CD8-positive, alpha-beta memory T cell (primary cell): Measurements from ENCODE around the gene RGR. TPM values are rescaled to one million over a fixed set of nuclear protein-coding genes. Genes with fewer than 3 reads are reported as not detected.

Experiments used
- CTCF ChIA-PET: fragments of 350-600 bp; sonication (Branson Sonifier 250); formaldehyde crosslinking; loops from one replicate; lab custom pipeline; 2021; ENCODE audit warnings: antibody characterized with exemption; lab: Charles Lee
- POLR2A ChIA-PET: fragments of 350-600 bp; sonication (Branson Sonifier 250); formaldehyde crosslinking; loops from one replicate; lab custom pipeline; 2021; ENCODE audit warnings: antibody characterized with exemption; lab: Charles Lee
- DNase-seq, 5 donors: peaks; one replicate each; pipeline versions ENCODE4 v3.0.0 to v3.0.0-alpha.2; 2020 to 2022; ENCODE audit warnings: mixed read lengths in 1 of 5
- H3K27ac ChIP-seq: one replicate; pipeline ENCODE4 v1.7.0; 2013; ENCODE audit warnings: low read depth, mild to moderate bottlenecking, low read length, moderate library complexity
- H3K27me3 ChIP-seq: 2 replicates; pipeline ENCODE4 v1.7.0; 2013; ENCODE audit warnings: low read length, mild to moderate bottlenecking; ENCODE audit not compliant: insufficient read depth, poor library complexity, severe bottlenecking
- H3K36me3 ChIP-seq: 2 replicates; pipeline ENCODE4 v1.7.0; 2013; ENCODE audit warnings: mild to moderate bottlenecking, low read length, moderate library complexity; ENCODE audit not compliant: insufficient read depth
- H3K4me1 ChIP-seq: 2 replicates; pipeline ENCODE4 v1.7.0; 2013; ENCODE audit warnings: mild to moderate bottlenecking, low read length, moderate library complexity; ENCODE audit not compliant: insufficient read depth
- H3K4me3 ChIP-seq: 2 replicates; pipeline ENCODE4 v1.7.0; 2013; ENCODE audit warnings: mild to moderate bottlenecking, low read length
- H3K9me3 ChIP-seq: 2 replicates; pipeline ENCODE4 v1.7.0; 2013; ENCODE audit warnings: mild to moderate bottlenecking, low read length
- H3K27ac Mint-ChIP-seq, 8 donors: one replicate each; pipeline ENCODE4 v1.8.0; 2020 to 2021; ENCODE audit warnings: mixed read lengths in 8 of 8, mild to moderate bottlenecking in 6 of 8, inconsistent platforms in 3 of 8, moderate library complexity in 3 of 8
- H3K27me3 Mint-ChIP-seq, 2 donors: one replicate each; pipeline ENCODE4 v1.8.0; 2020 to 2021; ENCODE audit warnings: mixed read lengths in 2 of 2, mild to moderate bottlenecking in 1 of 2, moderate library complexity in 1 of 2
- H3K36me3 Mint-ChIP-seq, 3 donors: one replicate each; pipeline ENCODE4 v1.8.0; 2020 to 2021; ENCODE audit warnings: mixed read lengths in 3 of 3, inconsistent platforms in 1 of 3, mild to moderate bottlenecking in 1 of 3
- H3K4me1 Mint-ChIP-seq, 3 donors: one replicate each; pipeline ENCODE4 v1.8.0; 2020 to 2021; ENCODE audit warnings: mixed read lengths in 3 of 3, inconsistent platforms in 1 of 3, mild to moderate bottlenecking in 1 of 3
- H3K4me3 Mint-ChIP-seq, 7 donors: one replicate each; pipeline ENCODE4 v1.8.0; 2020 to 2021; ENCODE audit warnings: mixed read lengths in 7 of 7, mild to moderate bottlenecking in 6 of 7, moderate library complexity in 4 of 7, inconsistent platforms in 2 of 7
- H3K9me3 Mint-ChIP-seq, 5 donors: one replicate each; pipeline ENCODE4 v1.8.0; 2020 to 2022; ENCODE audit warnings: mixed read lengths in 5 of 5, mild to moderate bottlenecking in 3 of 5, moderate library complexity in 2 of 5, inconsistent platforms in 1 of 5
- polyA plus RNA-seq: library from polyadenylated mRNA; unstranded; fragments of 300-500 nt; fragmentation: Illumina TruSeq; gene quantifications from one replicate; pipeline ENCODE4 v1.2.3, GENCODE V29; 2021
- total RNA-seq, 2 experiments: library from RNA; stranded (reverse); gene quantifications; one replicate each; pipeline ENCODE4 v1.2.3, GENCODE V29; 2021

The RGR gene
- total and polyA plus RNA-seq, 3 experiments from 2014 or later: not detected

DNA sequence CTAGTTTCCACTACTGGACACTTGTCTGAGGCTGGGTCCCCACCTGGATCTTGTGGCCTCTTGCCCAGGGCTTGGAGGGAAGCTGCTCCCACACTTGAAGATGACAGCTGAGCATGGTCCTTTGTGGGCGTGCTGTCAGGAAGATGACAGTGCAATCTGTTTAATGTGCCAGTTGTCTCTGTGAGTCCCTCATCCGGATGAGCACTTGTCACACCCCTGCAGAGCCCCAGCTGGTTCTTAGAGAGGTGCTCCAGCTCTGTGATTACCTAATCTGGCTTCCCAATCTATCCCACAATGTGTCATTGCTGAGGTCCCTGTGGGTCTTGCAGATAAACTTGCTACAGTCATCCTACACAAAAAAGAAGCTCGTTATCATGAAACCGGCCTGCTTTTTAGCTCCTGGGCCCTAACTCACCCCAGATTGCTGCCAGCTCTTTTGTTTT lies 48.7 kb downstream of the RGR start:
- peak overlapping the region in 1 of 8 donors; percentile 17 for H3K27ac Mint-ChIP-seq
- H3K4me3 Mint-ChIP-seq: no peak overlapping the region
- no peak for DNase-seq
- ChIA-PET CTCF (no interaction called here), POLR2A (no interaction called here)
- peaks cover 0 to 4% (median 0%) of the 10 kb centered on the region in 3 donors for H3K4me1 Mint-ChIP-seq
- H3K27me3 ChIP-seq: no peaks in the 10 kb centered on the region
- H3K27ac ChIP-seq: no peak overlapping the region
- H3K36me3 Mint-ChIP-seq: no peaks in the 10 kb centered on the region
- H3K9me3 ChIP-seq: no peaks in the 10 kb centered on the region
- H3K4me3 ChIP-seq: no peak overlapping the region
- H3K36me3 ChIP-seq: no peaks in the 10 kb centered on the region
- H3K9me3 Mint-ChIP-seq: no peaks in the 10 kb centered on the region
- peaks cover 5 to 7% of the 10 kb centered on the region in 2 donors for H3K27me3 Mint-ChIP-seq
- H3K4me1 ChIP-seq: no peaks in the 10 kb centered on the region

DNA sequence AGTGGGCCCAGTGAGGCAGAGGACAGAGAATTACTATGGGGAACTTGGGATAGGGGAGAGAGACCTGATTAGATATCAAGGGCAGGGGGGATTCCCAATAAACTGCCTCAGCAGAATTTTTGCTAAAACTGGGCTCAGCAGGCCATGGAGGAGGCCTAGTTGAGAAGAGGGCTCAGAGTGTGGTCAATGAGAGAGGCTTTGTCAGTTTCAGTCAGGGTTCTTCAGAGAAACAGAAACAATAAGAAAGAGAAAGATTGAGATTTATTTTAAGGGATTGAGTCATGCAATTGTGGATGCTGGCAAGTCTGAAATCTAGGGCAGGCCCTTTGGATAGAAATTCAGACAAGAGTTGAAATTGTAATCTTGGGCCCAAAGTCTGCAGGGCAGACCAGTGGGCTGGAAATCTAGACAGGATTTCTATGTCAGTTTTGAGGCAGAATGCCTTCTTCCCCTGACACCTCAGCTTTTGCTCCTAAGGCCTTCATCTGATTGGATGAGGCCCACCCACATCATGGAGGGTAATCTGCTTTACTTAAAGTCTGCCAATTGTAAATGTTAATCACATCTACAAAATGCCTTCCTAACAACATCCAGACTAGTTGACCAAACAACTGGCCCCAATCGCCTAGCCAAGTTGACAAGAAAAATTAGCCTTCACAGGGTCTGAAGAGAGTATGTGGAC lies 50.1 kb downstream of the RGR start:
- Mint-ChIP-seq H3K27ac (peak overlapping the region in 1 of 8 donors; percentile 35), H3K4me1 (peaks cover 0 to 4% (median 0%) of the 10 kb centered on the region in 3 donors), H3K9me3 (no peaks in the 10 kb centered on the region), H3K27me3 (peaks cover 5 to 7% of the 10 kb centered on the region in 2 donors), H3K36me3 (no peaks in the 10 kb centered on the region), H3K4me3 (no peak overlapping the region)
- no peak overlapping the region for H3K27ac ChIP-seq
- H3K27me3 ChIP-seq: no peaks in the 10 kb centered on the region
- CTCF ChIA-PET: no interaction called here
- no peaks in the 10 kb centered on the region for H3K4me1 ChIP-seq
- no peaks in the 10 kb centered on the region for H3K9me3 ChIP-seq
- no peaks in the 10 kb centered on the region for H3K36me3 ChIP-seq
- no peak for DNase-seq
- POLR2A ChIA-PET: no interaction called here
- H3K4me3 ChIP-seq: no peak overlapping the region

DNA sequence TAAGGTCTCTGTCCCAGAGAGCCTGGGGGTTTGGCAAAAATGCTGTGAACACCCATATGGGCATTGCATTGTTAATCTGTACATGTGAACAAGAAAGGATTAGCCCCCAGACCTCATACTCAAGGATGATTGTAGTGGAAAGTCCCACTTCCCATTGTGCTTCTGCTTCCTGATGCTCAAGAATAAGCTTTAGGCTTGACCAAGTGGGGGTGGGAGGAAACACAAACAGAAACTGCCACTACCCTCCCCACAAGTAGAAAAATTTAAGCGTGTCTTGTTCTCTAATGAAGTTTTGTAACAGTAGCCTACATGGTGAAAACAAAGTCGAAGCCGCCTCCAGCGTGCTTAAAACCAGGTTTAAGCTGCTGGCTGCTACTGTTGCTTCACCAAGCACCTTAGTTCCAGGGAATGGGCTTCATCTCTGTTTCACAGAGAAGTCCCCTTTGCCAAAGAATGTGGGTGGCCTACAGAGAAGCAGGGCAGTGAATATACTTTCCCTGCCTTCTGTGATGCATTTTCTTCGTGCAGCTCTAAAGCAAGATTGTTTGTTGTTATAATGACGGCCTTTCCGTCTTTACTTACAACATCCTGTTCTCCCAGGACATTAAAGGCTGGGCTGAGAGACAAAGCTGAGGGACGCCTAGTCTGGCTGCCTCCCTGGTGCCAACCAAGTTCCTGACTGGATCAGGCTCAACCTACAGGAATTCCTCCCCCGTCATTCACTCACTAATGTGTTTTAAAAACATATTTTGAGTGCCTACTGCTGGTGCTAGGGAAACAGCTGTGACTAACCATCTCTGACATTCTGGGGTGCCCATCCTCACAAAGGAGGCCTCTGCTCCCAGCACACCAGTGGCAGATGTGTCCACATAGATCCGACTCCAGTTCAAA lies 51.5 kb downstream of the RGR start:
- Mint-ChIP-seq H3K27ac (peak overlapping the region in 1 of 8 donors; percentile 60), H3K4me1 (peaks cover 0 to 4% (median 0%) of the 10 kb centered on the region in 3 donors), H3K27me3 (peaks cover 7 to 9% of the 10 kb centered on the region in 2 donors), H3K9me3 (no peaks in the 10 kb centered on the region), H3K4me3 (no peak overlapping the region), H3K36me3 (no peaks in the 10 kb centered on the region)
- no peaks in the 10 kb centered on the region for H3K4me1 ChIP-seq
- POLR2A ChIA-PET: no interaction called here
- no peak overlapping the region for H3K4me3 ChIP-seq
- H3K27me3 ChIP-seq: no peaks in the 10 kb centered on the region
- no peak overlapping the region for H3K27ac ChIP-seq
- CTCF ChIA-PET: no interaction called here
- DNase-seq: no peak
- no peaks in the 10 kb centered on the region for H3K9me3 ChIP-seq
- H3K36me3 ChIP-seq: no peaks in the 10 kb centered on the region

DNA sequence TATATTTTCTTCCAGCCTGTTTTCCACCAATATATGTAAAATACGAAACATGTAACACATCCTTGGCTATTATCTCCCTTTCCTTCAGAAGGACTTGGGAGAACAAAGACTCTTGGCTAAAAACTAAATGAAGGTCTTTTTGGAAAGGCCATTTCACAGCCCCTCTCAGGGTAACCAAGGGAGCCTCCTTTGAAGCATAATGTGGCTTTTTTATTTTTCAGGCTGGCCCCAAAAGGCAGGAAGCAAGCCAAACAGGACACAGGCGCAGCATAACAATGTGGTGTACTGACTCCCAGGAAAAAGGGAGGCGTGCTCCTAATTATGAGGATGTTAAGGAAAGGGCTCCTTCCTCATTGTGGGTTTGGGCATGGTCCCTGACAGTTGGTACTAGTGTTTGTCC lies 53.2 kb downstream of the RGR start:
- ChIA-PET CTCF (no interaction called here), POLR2A (no interaction called here)
- H3K27me3 ChIP-seq: no peaks in the 10 kb centered on the region
- no peaks in the 10 kb centered on the region for H3K4me1 ChIP-seq
- Mint-ChIP-seq H3K27me3 (peaks cover 7 to 9% of the 10 kb centered on the region in 2 donors), H3K4me3 (no peak overlapping the region), H3K36me3 (no peaks in the 10 kb centered on the region), H3K4me1 (peaks cover 0 to 4% (median 0%) of the 10 kb centered on the region in 3 donors), H3K27ac (no peak overlapping the region), H3K9me3 (no peaks in the 10 kb centered on the region)
- no peak overlapping the region for H3K4me3 ChIP-seq
- no peak overlapping the region for H3K27ac ChIP-seq
- DNase-seq: no peak
- H3K9me3 ChIP-seq: no peaks in the 10 kb centered on the region
- no peaks in the 10 kb centered on the region for H3K36me3 ChIP-seq

DNA sequence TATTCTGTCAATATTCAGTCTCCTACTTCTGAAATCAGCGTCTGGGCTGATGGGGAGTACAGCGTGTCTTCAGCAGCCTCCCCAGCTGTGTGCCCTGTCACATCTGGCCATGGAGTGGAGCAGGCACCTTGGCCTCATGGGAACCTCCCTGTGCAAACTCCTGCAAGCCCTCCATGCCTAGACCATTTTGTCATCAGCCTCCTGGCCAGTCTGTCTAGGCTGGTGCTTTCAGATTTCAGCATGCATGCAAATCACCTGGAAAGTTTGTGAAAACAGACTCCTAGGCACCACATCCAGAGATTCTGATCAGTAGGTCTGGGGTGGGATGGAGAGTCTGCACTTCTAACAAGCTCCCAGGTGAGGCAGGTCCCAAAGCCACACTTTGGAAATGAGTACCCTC lies 57.4 kb downstream of the RGR start:
- no peaks in the 10 kb centered on the region for H3K4me1 Mint-ChIP-seq
- no peaks in the 10 kb centered on the region for H3K9me3 ChIP-seq
- no peak overlapping the region for H3K4me3 Mint-ChIP-seq
- no peak overlapping the region for H3K27ac ChIP-seq
- H3K36me3 Mint-ChIP-seq: no peaks in the 10 kb centered on the region
- H3K27me3 ChIP-seq: no peaks in the 10 kb centered on the region
- H3K4me3 ChIP-seq: no peak overlapping the region
- CTCF ChIA-PET: interaction anchor here (1.1 kb wide), 1 partner anchor 32 kb away, joined by 3 read pairs; no protein-coding TSS in a partner anchor
- H3K27me3 Mint-ChIP-seq: peaks cover 8 to 12% of the 10 kb centered on the region in 2 donors
- no peaks in the 10 kb centered on the region for H3K4me1 ChIP-seq
- POLR2A ChIA-PET: no interaction called here
- no peaks in the 10 kb centered on the region for H3K36me3 ChIP-seq
- no peak for DNase-seq
- peak overlapping the region in 1 of 8 donors; percentile 54 for H3K27ac Mint-ChIP-seq
- H3K9me3 Mint-ChIP-seq: no peaks in the 10 kb centered on the region

DNA sequence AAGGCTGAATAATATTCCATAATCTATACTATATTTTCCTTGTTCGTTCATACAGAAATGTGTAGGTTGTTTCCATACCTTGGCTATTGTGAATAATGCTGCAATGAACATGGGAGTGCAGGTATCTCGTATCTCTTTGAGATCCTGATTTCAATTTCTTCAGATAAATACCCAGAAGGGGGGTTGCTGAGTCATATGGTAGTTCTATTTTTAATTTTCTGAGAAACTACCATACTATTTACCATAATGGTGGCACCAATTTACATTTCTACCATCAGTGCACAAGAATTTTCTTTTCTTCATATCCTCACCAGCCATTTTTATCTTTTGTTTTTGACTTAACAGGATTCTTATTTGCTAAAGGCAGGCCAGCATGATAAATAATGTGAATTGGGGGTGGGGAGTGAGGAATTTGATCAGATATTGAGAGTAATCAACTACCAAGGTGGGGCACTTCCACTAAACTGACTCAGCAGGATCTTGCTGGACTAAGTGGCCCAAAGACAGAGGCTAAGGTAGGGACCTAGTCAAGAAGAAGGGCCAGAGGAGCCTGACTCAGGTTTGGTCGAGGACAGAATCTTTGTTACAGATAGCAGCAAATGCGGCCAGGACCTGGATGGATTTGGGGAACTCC lies 62.0 kb downstream of the RGR start:
- peak overlapping the region in 2 of 8 donors; percentile 42 to 43 for H3K27ac Mint-ChIP-seq

DNA sequence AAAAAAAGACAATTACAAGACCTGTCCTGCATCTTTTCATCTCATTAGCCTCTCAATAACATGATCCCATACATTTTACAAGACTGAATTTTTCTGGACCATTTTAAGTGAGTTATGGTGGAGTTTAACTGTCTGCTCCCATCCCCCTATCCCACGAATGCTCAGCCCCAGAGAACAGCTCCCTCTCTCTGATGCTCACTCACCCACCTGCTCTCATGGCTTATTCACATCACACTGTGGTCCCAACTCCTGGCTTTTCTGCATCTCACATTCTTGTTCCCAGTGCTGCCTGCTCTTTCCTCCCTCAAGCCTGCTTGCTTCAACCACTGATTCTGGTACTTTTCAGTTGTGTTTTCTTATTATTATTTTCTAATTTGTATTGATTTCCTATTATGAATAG lies 63.2 kb downstream of the RGR start:
- POLR2A ChIA-PET: no interaction called here
- H3K27me3 Mint-ChIP-seq: peaks cover 2 to 3% of the 10 kb centered on the region in 2 donors
- H3K27ac Mint-ChIP-seq: peak overlapping the region in 1 of 8 donors; percentile 86

More for the DNA sequence above, 62.0 kb downstream of the RGR start:
- Histone ChIP-seq H3K27ac (no peak overlapping the region), H3K27me3 (no peaks in the 10 kb centered on the region), H3K36me3 (no peaks in the 10 kb centered on the region), H3K4me1 (peaks cover 12% of the 10 kb centered on the region), H3K4me3 (no peak overlapping the region), H3K9me3 (no peaks in the 10 kb centered on the region)
- DNase-seq: no peak
- Mint-ChIP-seq H3K36me3 (no peaks in the 10 kb centered on the region), H3K4me1 (peaks cover 6 to 18% (median 17%) of the 10 kb centered on the region in 3 donors), H3K4me3 (no peak overlapping the region), H3K9me3 (no peaks in the 10 kb centered on the region), H3K27me3 (peaks cover 2 to 3% of the 10 kb centered on the region in 2 donors)
- CTCF ChIA-PET: no interaction called here
- POLR2A ChIA-PET: no interaction called here

More for the DNA sequence above, 63.2 kb downstream of the RGR start:
- Mint-ChIP-seq H3K4me1 (peaks cover 6 to 18% (median 17%) of the 10 kb centered on the region in 3 donors), H3K36me3 (no peaks in the 10 kb centered on the region), H3K4me3 (no peak overlapping the region), H3K9me3 (no peaks in the 10 kb centered on the region)
- Histone ChIP-seq H3K36me3 (no peaks in the 10 kb centered on the region), H3K9me3 (no peaks in the 10 kb centered on the region), H3K4me1 (peaks cover 12% of the 10 kb centered on the region), H3K27me3 (no peaks in the 10 kb centered on the region), H3K4me3 (no peak overlapping the region), H3K27ac (no peak overlapping the region)
- CTCF ChIA-PET: interaction anchor here (1.0 to 1.5 kb wide), 2 partner anchors 9 to 41 kb away, joined by 3 to 4 read pairs; no protein-coding TSS in a partner anchor
- DNase-seq: no peak
